HAP-1 (cell line): ENCODE measurements around the gene ATPAF1.

Experiments
- DNase-seq, 2 experiments: peaks; one replicate each; pipeline ENCODE4 v3.0.0-alpha.2; 2016 to 2020; ENCODE audit warnings: low spot score in 2 of 2
- H3K27me3 ChIP-seq: fragments of 250-450 bp; sonication (Bioruptor Pico); 2 replicates; pipeline ENCODE4 v1.5.1; 2020; ENCODE audit warnings: low read depth, mild to moderate bottlenecking, moderate library complexity
- H3K36me3 ChIP-seq: fragments of 250-450 bp; sonication (Bioruptor Pico); replicated peaks from 2 replicates; pipeline ENCODE4 v1.5.1; 2020; ENCODE audit warnings: mild to moderate bottlenecking
- H3K4me1 ChIP-seq: fragments of 250-450 bp; sonication (Bioruptor Pico); 2 replicates; pipeline ENCODE4 v1.5.1; 2020; ENCODE audit warnings: mild to moderate bottlenecking
- H3K4me3 ChIP-seq: fragments of 250-450 bp; sonication (Bioruptor Pico); 2 replicates; pipeline ENCODE4 v1.5.1; 2020; ENCODE audit warnings: mild to moderate bottlenecking, moderate library complexity
- H3K9me3 ChIP-seq: fragments of 250-450 bp; sonication (Bioruptor Pico); 2 replicates; pipeline ENCODE4 v1.5.1; 2020; ENCODE audit warnings: mild to moderate bottlenecking, moderate library complexity
- in situ Hi-C: fragments of 300-500 bp; cut with MboI; formaldehyde crosslinking; loops from 3 replicates; pipeline ENCODE4 v1.14.3; 2020; ENCODE audit warnings: low sequenced_read_pairs, inconsistent platforms, mixed read lengths

ATPAF1 gene

DNA sequence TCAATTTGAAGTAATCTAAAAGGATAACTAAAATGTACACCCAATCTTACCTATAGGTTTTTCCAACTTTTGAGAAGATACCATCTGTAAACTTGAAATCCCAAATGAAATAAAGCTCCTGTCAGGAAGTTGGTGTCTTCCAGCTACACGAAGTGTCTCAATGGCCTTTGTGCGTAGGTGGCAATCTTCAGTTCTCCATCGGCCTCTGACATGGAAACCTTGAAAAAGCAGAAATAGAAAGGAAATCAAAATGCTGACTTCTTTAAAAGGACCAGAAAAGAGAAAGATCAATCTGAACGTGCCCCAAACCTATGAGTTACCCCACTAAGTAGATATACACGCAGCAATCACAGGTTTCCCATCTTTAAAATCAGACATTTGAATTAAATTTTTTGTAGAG is 74.1 kb downstream of the ATPAF1 start:
- no peaks in the 10 kb centered on the region for H3K9me3 ChIP-seq
- DNase-seq: no peak
- H3K36me3 ChIP-seq: peaks cover 31% of the 10 kb centered on the region

DNA sequence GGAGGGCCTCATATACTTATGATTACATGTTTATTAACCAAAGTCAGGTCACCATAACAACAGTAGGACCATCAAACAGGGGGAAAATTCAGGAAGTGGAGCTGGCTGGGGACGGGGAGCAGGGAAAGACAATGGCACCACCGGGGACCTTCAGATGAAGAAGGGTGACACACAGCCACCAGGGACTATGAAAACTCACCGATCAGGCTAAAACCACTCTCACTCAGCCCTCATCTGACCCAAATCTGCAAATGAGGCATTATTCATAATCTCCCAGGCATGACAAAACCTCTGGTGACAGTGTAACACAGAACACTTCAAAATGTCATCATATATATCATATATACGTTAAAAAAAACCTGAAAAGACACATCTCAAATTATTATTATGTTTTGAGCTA is 75.3 kb downstream of the ATPAF1 start:
- no peak overlapping the region for H3K4me3 ChIP-seq
- no peaks in the 10 kb centered on the region for H3K9me3 ChIP-seq
- DNase-seq: no peak
- H3K27me3 ChIP-seq: no peaks in the 10 kb centered on the region
- in situ Hi-C loops: no loop called here
- H3K4me1 ChIP-seq: no peaks in the 10 kb centered on the region
- peaks cover 31% of the 10 kb centered on the region for H3K36me3 ChIP-seq

More for the DNA sequence above, 74.1 kb downstream of the ATPAF1 start:
- in situ Hi-C loops: no loop called here
- Histone ChIP-seq H3K27me3 (no peaks in the 10 kb centered on the region), H3K4me3 (no peak overlapping the region), H3K4me1 (no peaks in the 10 kb centered on the region)

DNA sequence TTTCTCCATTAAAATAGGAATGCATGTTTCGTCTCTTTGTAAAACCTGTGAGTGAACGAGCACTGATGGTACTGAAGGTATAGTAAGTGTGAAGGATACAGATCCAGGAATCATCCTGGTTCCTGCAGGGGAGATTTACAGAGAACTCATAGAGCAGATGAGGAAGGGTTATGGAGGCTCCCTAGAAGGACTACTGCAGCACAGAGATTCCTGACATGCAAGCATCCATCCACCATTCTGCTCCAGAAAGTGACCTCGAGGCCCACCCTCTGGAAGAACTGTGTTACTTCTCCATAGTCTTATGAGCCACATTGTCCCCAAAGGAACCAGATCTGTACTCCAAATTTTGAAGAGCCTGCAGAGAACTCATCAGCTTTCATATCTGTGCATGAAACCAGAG is 78.6 kb downstream of the ATPAF1 start:
- in situ Hi-C loops: no loop called here
- Histone ChIP-seq H3K4me3 (no peak overlapping the region), H3K27me3 (no peaks in the 10 kb centered on the region), H3K9me3 (no peaks in the 10 kb centered on the region), H3K36me3 (peaks cover 34% of the 10 kb centered on the region), H3K4me1 (no peaks in the 10 kb centered on the region)
- DNase-seq: no peak

DNA sequence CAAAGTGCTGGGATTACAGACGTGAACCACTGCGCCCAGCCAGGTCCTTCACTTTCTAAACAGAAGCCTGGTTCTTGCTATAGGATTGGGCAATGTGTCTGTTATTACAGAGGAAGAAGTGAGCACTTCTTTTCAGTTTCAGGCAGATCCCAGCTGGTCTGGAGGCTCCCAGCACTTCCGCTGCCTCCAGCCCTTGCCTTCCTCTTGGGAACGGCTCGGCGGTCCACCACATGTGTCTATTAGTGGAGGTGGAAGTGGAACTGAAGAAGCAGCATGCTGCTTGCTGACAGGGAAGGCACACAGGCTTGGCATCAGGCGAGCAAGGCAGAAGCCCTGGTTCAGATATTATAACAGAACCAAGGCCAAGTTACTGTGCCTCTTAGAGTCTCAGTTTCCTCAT is 81.1 kb downstream of the ATPAF1 start:
- Histone ChIP-seq H3K36me3 (peaks cover 22% of the 10 kb centered on the region), H3K4me3 (no peak overlapping the region), H3K4me1 (no peaks in the 10 kb centered on the region), H3K27me3 (no peaks in the 10 kb centered on the region), H3K9me3 (no peaks in the 10 kb centered on the region)
- in situ Hi-C loops: no loop called here
- DNase-seq: no peak

DNA sequence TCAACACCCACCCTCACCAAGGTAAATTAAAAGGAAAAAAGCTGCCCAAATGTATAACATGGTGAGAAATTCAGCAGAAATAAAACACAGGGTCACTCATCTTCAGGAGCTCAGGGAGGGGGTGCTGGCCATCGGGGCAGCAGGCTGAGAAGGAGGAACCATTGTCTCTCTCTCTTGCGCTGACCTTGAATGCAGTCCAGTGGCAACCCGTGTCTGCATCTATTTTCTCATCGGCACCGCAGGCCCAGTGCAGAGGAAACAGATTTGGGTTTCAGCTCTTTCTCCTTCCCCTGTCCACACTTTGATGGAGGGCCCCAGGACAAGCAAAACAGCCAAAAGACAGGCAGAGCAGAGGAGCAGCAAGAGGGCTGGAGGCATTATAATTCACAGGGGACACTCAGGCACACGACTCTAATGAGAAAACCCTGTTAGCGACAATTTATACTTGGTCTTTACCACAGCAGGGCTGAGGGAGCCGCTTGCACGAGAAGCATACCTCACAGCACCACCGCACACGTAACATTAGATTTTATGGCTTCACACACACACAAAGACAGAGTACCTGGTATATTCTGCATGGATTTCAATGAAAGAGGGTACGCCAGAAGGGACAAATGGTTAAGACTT is 82.7 kb downstream of the ATPAF1 start:
- in situ Hi-C loops: no loop called here
- no peak for DNase-seq
- no peak overlapping the region for H3K4me3 ChIP-seq
- no peaks in the 10 kb centered on the region for H3K9me3 ChIP-seq
- H3K36me3 ChIP-seq: peaks cover 15% of the 10 kb centered on the region
- H3K4me1 ChIP-seq: no peaks in the 10 kb centered on the region
- H3K27me3 ChIP-seq: no peaks in the 10 kb centered on the region

DNA sequence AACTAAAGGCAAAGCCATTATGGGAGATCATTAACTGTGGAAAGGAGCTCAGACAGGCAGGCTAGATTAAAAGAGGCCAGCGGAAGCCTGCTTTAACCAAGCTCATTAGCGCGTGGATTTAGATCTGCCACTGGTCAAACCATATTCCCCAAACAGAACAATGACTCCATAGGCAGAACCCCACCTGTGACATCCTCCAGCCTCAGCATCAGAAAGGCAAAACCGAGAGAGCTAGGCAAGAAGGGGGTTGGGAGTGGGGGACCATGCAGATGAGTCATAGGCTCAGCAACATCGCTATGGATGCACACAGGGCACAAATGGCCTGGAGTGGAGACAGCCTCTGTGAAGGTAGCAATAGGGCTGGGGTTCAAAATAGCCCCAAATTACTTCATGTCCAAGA is 84.7 kb downstream of the ATPAF1 start:
- Histone ChIP-seq H3K36me3 (peaks cover 15% of the 10 kb centered on the region), H3K4me3 (no peak overlapping the region), H3K4me1 (no peaks in the 10 kb centered on the region), H3K9me3 (no peaks in the 10 kb centered on the region), H3K27me3 (no peaks in the 10 kb centered on the region)
- in situ Hi-C loops: no loop called here
- no peak for DNase-seq

DNA sequence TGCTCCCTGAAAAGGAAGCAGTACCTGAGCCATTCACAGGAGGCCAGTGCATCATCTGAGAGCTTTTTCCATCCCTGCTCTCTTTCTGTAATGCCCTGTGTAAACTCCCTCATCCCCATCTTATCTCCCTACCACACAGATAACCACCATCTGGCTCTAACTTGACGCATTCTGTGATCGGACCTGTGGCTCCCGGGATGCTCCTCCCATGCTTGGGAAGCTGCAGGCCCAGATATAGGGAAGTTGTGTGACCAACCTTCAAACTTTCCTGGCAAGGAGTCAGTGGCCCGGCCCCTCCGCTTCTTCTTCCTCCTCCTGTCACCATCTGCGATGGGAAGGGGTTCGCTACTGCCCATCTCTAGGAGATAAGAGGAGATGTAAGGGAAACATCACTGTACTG is 85.2 kb downstream of the ATPAF1 start:
- no peak for DNase-seq
- Histone ChIP-seq H3K27me3 (no peaks in the 10 kb centered on the region), H3K36me3 (peaks cover 15% of the 10 kb centered on the region), H3K4me1 (no peaks in the 10 kb centered on the region), H3K4me3 (no peak overlapping the region), H3K9me3 (no peaks in the 10 kb centered on the region)
- in situ Hi-C loops: no loop called here
